Type B pancreatic cell (in vitro differentiated cells): Measurements from ENCODE around the gene NTRK3. TPM values are rescaled to one million over a fixed set of nuclear protein-coding genes. Genes with fewer than 3 reads are reported as not detected.
A peak's percentile ranks its signal among the peaks of the same experiment; 100 is the strongest.

Experiments
- DNase-seq: peaks from one replicate; pipeline ENCODE4 v3.0.0; 2021; ENCODE audit warnings: mixed read lengths; ENCODE audit not compliant: unreplicated experiment; ENCODE audit errors: extremely low spot score
- H3K27ac Mint-ChIP-seq: 2 replicates; pipeline ENCODE4 v1.8.0; 2021; ENCODE audit warnings: mild to moderate bottlenecking, mixed read lengths
- H3K27me3 Mint-ChIP-seq: 2 replicates; pipeline ENCODE4 v1.8.0; 2021; ENCODE audit warnings: mixed read lengths
- H3K36me3 Mint-ChIP-seq: 2 replicates; pipeline ENCODE4 v1.8.0; 2021; ENCODE audit warnings: mixed read lengths
- H3K4me1 Mint-ChIP-seq: one replicate; pipeline ENCODE4 v1.8.0; 2021; ENCODE audit warnings: mixed read lengths; ENCODE audit not compliant: unreplicated experiment
- H3K4me3 Mint-ChIP-seq: 2 replicates; pipeline ENCODE4 v1.8.0; 2021; ENCODE audit warnings: mild to moderate bottlenecking, mixed read lengths
- H3K9me3 Mint-ChIP-seq: 2 replicates; pipeline ENCODE4 v1.8.0; 2021; ENCODE audit warnings: mixed read lengths
- CTCF ChIP-seq: fragments of 200-600 bp; sonication (generic); conservative IDR thresholded peaks from 2 replicates; pipeline ENCODE4 v1.5.0; 2021; ENCODE audit warnings: antibody characterized with exemption, mild to moderate bottlenecking
- total RNA-seq: library from RNA; stranded (reverse); gene quantifications from 2 replicates; pipeline ENCODE4 v1.2.1, GENCODE V29; 2021; ENCODE audit warnings: low replicate concordance

NTRK3 gene
- total RNA-seq, 1 donor from 2014 or later, result 16.9 TPM

GRCh38 chr15:88300089-88300488, 43.5 kb upstream of the NTRK3 start:
- no peak for DNase-seq
- H3K4me1 Mint-ChIP-seq, result no peaks in the 10 kb centered on the region
- H3K27me3 Mint-ChIP-seq, result peaks cover 24% of the 10 kb centered on the region
- H3K4me3 Mint-ChIP-seq, result no peak overlapping the region
- H3K27ac Mint-ChIP-seq, result no peak overlapping the region
- TF ChIP-seq CTCF, result no peak
- no peaks in the 10 kb centered on the region for H3K9me3 Mint-ChIP-seq
- no peaks in the 10 kb centered on the region for H3K36me3 Mint-ChIP-seq

GRCh38 chr15:88299497-88299896, 43.0 kb upstream of the NTRK3 start:
- Mint-ChIP-seq H3K36me3 (no peaks in the 10 kb centered on the region), H3K4me3 (no peak overlapping the region), H3K27ac (no peak overlapping the region), H3K9me3 (no peaks in the 10 kb centered on the region), H3K4me1 (no peaks in the 10 kb centered on the region), H3K27me3 (peaks cover 24% of the 10 kb centered on the region)
- DNase-seq, result no peak
- no peak for TF ChIP-seq CTCF

GRCh38 chr15:88288661-88289060, 32.1 kb upstream of the NTRK3 start:
- peaks cover 36% of the 10 kb centered on the region for H3K27me3 Mint-ChIP-seq
- no peak for DNase-seq
- no peaks in the 10 kb centered on the region for H3K9me3 Mint-ChIP-seq
- H3K27ac Mint-ChIP-seq, result no peak overlapping the region
- H3K4me1 Mint-ChIP-seq, result peaks cover 6% of the 10 kb centered on the region
- no peaks in the 10 kb centered on the region for H3K36me3 Mint-ChIP-seq
- H3K4me3 Mint-ChIP-seq, result no peak overlapping the region
- TF ChIP-seq CTCF, result no peak

GRCh38 chr15:88288206-88288605, 31.7 kb upstream of the NTRK3 start:
- no peak for DNase-seq
- no peak for TF ChIP-seq CTCF
- H3K4me3 Mint-ChIP-seq, result no peak overlapping the region
- H3K4me1 Mint-ChIP-seq, result peaks cover 10% of the 10 kb centered on the region
- H3K27me3 Mint-ChIP-seq, result peaks cover 41% of the 10 kb centered on the region
- H3K9me3 Mint-ChIP-seq, result no peaks in the 10 kb centered on the region
- H3K27ac Mint-ChIP-seq, result no peak overlapping the region
- H3K36me3 Mint-ChIP-seq, result no peaks in the 10 kb centered on the region

- H3K27me3 Mint-ChIP-seq, result peaks cover 68% of the 10 kb centered on the region
- no peaks in the 10 kb centered on the region for H3K36me3 Mint-ChIP-seq
- no peak for TF ChIP-seq CTCF
- peaks cover 12% of the 10 kb centered on the region for H3K4me1 Mint-ChIP-seq
- DNase-seq, result no peak
- H3K27ac Mint-ChIP-seq, result no peak overlapping the region
- peaks cover 9% of the 10 kb centered on the region for H3K9me3 Mint-ChIP-seq
- H3K4me3 Mint-ChIP-seq, result peak overlapping the region; percentile 44
Observed at GRCh38 chr15:88284318-88284998, 27.9 kb upstream of the NTRK3 start.

GRCh38 chr15:88282614-88283013, 26.1 kb upstream of the NTRK3 start:
- Mint-ChIP-seq H3K27me3 (peaks cover 85% of the 10 kb centered on the region), H3K27ac (no peak overlapping the region), H3K36me3 (no peaks in the 10 kb centered on the region), H3K4me3 (no peak overlapping the region), H3K4me1 (peaks cover 12% of the 10 kb centered on the region), H3K9me3 (peaks cover 9% of the 10 kb centered on the region)
- no peak for DNase-seq
- no peak for TF ChIP-seq CTCF
